Omental fat pad (tissue), 4 donors: ENCODE results near the gene C20orf96. TPM values are rescaled to one million over a fixed set of nuclear protein-coding genes. Genes with fewer than 3 reads are reported as not detected.
"Not testable (repeated sequence)": the region's sequence is repeated elsewhere in the genome, so short reads cannot be mapped to it uniquely, and the experiment has no call there.

Experiments
- ATAC-seq: fragments of 150-250 bp; one replicate; pipeline ENCODE4 v1.9.1; 2016; ENCODE audit warnings: mild to moderate bottlenecking, moderate library complexity; ENCODE audit not compliant: low FRiP score
- DNase-seq: peaks from one replicate; pipeline ENCODE4 v3.0.0-alpha.2; 2019; ENCODE audit warnings: low spot score
- total RNA-seq, 4 donors: library from RNA; depleted of rRNA; stranded (reverse); fragments of >200 nt; gene quantifications; one replicate each; pipeline ENCODE4 v1.1.0, GENCODE V29; 2016
- TF ChIP-seq, protein P1 (sequence below), 3 donors: fragments of 450-650 bp; IDR thresholded peaks; one replicate each; pipeline ENCODE4 v1.5.1; 2016 to 2017; ENCODE audit warnings: antibody characterized with exemption in 3 of 3, mild to moderate bottlenecking in 3 of 3, moderate library complexity in 2 of 3

C20orf96 gene, protein sequence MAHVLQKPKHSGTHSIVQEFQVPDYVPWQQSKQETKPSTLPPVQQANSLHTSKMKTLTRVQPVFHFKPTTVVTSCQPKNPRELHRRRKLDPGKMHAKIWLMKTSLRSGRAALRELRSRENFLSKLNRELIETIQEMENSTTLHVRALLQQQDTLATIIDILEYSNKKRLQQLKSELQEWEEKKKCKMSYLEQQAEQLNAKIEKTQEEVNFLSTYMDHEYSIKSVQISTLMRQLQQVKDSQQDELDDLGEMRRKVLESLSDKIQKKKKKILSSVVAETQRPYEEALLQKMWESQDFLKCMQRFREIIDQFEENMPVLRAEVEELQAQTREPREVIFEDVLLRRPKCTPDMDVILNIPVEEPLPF
- total RNA-seq, result 1 to 10 TPM; 1.4 to 3.0 (median 1.9) TPM

DNA sequence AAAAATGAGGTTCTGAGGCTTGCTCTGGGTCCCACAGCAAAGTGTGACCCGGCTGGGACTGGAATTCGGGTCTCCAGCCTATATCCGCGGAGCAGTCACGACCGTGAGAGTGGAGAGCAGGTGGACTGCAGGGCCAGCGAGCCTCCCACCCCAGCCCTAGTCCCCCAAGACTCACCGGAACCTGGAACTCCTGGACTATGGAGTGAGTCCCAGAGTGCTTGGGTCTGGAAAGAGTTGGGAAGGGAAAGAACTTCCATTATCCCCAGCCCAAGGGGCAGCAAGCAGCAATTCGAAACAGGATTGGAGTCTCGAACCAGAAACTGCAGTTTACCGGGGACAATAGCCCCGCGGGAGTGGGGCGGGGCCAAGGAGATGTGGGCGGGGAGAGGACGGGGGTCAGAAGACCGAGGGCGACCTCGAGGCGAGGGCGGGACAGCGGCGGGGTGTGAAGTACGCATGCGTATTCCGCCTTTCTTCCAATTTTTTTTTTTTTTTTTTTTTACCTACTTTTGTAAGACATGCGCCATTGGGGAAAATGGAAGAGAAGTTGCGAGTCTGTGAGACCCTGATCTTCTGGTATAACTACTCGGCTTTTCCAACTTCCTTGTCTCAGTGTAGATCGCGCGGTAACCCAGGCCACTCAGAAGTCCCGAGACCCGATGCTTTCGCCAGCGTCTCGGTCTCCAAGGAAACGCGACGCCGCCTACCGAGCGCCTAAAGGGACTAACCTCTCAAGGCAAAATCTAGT lies at the start of gene C20orf96:
Gene C20orf96 (minus strand): TSS at position 667 of the 748 bp plus-strand sequence. CDS start 140 bp downstream, at position 527.
- DNase-seq, result peak; percentile 76
- ATAC-seq, result peak; percentile 96
- TF ChIP-seq, protein P1, sequence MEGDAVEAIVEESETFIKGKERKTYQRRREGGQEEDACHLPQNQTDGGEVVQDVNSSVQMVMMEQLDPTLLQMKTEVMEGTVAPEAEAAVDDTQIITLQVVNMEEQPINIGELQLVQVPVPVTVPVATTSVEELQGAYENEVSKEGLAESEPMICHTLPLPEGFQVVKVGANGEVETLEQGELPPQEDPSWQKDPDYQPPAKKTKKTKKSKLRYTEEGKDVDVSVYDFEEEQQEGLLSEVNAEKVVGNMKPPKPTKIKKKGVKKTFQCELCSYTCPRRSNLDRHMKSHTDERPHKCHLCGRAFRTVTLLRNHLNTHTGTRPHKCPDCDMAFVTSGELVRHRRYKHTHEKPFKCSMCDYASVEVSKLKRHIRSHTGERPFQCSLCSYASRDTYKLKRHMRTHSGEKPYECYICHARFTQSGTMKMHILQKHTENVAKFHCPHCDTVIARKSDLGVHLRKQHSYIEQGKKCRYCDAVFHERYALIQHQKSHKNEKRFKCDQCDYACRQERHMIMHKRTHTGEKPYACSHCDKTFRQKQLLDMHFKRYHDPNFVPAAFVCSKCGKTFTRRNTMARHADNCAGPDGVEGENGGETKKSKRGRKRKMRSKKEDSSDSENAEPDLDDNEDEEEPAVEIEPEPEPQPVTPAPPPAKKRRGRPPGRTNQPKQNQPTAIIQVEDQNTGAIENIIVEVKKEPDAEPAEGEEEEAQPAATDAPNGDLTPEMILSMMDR (IDR thresholded peaks at IDR 0.05), result no peak

DNA sequence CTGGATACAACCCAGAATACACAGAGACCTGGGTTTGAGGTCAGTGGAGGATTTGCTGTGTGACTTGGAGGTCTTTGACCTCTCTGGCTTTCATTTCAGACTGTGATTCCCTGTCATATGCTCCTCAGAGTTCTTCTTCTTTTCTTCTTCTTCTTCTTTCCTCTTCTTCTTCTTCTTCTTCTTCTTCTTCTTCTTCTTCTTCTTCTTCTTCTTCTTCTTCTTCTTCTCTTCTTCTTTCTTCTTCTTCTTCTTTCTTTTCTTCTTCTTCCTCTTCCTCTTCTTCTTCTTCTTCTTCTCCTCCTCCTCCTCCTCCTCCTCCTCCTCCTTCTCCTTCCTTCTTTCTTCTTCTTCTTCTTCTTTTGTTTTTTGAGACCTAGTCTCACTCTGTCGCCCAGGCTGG lies 45.5 kb upstream of the C20orf96 start:
- not testable (repeated sequence) for DNase-seq, ATAC-seq

DNA sequence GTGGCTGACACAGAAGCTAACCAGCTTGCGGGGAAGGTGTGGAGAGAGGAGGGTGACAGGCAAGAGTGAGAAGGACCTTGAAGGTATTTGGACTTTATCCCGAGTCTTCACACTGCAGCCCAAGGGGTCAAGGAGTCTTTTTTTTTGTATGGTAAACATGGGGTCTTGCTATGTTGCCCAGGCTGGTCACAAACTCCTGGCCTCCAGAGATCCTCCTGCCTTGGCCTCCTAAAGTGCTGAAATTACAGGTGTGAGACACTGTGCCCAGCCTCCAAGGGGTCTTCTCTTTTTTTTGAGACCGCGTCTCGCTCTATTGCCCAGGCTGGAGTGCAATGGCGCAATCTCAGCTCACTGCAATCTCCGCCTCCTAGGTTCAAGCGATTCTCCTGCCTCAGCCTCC lies 44.0 kb upstream of the C20orf96 start:
- TF ChIP-seq, protein P1 (IDR thresholded peaks at IDR 0.05), result no peak
- ATAC-seq, result no peak
- no peak for DNase-seq

DNA sequence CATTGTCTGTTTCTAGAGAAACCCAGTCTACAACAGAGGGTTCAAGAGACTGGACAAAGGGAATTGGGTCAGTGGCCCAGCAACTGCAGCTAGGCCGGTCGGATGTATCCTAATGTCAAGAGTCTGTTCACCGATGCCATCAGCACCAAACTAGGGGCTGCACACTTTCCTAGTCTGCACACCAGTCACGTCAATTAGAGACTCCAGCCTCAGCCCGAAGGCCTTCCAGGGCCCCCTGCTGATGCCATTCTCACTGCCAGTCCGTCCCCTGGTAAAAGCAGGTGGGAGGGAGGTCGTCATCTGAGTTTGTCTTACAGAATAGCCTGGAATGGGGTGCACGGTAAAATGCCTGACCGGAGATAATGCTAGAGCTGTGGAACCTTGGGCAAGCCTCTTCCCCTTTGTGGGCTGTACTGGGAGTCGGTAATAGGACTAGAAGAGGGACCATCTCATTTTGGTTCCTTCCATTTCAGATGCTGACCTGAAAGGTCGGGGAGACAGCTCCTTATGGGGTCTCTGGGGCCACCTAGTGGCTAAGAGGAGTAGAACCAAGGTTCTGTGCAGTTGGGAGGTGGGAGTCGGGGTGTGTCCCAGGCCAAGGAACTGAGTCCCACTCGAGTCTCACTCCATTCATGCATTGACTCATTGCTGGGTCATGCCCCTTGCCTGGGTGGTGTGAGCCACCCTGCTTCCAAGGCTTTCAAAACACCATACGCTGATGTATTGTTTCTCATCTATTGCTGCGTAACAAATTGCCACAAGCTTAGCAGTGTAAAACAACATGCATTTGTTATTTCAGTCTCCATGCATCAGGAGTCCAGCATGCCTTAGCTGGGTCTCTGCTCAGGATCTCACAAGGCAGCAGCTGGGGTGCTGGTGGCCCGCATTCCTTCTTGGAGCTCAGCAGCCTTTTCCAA lies 39.9 kb upstream of the C20orf96 start:
- peak; percentile 52 for ATAC-seq
- no peak for DNase-seq
- TF ChIP-seq, protein P1 (IDR thresholded peaks at IDR 0.05), result peak in 2 of 3 donors; percentile 41 to 53

DNA sequence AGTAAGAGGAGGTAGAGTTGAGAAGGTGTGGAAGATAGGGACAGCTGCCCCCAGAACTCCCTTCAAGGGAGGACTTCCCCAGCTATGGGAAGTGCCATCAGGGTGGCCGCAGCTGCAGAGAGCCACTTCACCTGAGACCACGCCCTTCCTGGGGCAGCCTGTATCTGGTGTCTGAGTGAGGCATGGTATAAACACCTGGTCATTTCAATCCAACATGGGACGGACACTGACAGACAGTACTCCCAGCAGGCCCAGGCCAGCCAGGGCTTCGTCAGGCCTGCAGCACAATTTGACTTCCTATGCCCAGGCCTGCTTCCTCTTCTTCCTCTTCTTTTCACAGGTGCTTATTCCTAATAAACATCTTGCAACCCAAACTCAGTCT lies 39.3 kb upstream of the C20orf96 start:
- ATAC-seq (no peak), DNase-seq (no peak)
- TF ChIP-seq, protein P1 (IDR thresholded peaks at IDR 0.05), result no peak

DNA sequence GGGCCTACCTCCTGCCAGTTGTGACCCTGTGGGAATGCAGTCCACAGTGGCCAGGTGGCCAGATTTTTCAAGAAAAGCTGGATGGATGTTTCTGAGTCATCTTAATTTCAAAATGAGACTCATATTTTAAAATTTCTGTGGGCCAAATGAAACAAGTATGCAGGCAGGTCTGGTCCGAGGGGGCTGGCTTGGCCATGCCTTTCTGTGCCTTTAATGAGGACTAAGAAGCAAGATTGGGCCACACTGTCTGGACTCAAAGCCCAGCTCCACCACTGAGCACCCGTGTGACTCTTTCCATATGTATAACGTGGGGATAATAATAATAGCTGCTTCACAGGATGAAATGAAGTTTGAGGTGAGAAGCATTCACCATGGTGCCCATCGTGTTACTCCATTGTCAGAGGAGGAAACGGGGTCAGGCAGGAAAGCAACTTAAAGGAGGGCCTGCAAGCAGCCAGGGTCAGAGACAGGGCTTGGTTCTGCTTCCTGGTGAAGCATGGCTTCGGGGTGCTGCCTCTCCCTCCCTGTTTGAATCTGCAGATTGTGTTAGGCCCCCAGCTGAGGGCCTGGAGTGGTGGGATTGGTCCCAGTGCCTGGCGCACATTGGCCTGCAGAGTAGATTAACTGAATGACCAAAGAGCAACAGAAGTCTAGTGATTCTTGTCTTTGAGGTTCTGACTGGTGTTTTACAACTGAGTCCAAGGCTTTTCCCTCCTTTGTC lies 38.6 kb upstream of the C20orf96 start:
- TF ChIP-seq, protein P1 (IDR thresholded peaks at IDR 0.05), result no peak
- no peak for DNase-seq
- no peak for ATAC-seq
